Kasumi-1 (cell line): ENCODE results near the gene CNTLN.
A peak's percentile ranks its signal among the peaks of the same experiment; 100 is the strongest.
"Not testable (repeated sequence)": the region's sequence is repeated elsewhere in the genome, so short reads cannot be mapped to it uniquely, and the experiment has no call there.

Experiments used
- DNase-seq, 2 experiments: peaks; one replicate each; lab custom pipeline; 2025; lab: John Stamatoyannopoulos, UW

Gene CNTLN

DNA sequence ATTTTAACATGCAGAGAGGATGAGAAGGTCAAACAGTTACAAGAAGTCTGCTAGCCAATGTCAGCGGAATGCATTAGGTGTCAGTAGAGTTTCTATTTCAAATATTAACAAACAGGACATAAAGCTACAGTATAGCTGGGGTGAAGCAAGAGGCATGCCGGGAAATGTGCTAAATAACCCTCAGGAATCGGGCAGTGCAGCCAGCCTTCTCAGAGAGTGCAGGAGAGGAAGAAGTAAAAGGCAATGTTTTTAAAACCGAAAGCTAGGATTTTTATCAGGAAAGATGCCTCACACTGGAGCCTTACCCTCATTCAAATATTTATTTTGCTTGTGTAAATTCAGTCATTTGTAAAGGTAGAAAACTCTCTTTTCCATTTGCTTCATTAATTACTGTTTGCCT lies 384.9 kb downstream of the CNTLN start:
- no peak for DNase-seq

DNA sequence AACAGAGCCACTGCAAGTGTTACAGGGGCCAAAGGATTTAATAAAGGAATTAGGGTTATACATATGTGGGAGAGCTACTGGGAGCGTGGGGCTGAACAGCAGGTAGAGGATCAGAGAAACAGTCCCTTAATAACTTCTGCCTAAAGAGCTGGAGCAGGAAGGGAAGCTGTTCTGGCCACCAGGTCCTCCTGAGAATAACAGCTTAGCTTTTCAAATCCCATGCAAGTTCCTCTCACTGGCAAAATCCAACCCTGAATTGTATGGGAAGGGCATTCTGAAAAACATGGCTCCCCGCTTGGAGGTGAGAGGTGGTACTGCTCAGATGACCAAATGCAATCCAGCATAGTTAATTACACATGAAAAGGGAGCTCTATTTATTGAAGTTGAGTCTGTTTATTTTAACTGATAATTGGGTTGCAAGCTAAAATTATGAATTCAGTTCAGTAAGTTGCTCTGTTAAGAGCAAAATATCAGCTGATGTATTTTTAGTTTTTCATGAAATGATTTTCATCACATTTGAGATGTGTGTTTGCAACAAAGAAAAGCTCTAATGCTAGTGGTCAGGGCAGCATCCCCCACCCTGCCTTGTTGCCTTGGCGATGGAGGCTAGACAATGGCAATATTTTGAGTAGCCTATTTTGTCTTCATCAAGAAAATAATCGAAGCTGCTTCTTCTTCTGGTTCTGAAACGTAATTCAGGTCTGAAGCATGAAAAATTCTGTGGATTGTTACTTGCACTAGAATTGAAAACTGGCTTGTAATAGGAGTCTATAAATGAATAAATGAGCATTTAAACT lies 385.6 kb downstream of the CNTLN start:
- DNase-seq: no peak

DNA sequence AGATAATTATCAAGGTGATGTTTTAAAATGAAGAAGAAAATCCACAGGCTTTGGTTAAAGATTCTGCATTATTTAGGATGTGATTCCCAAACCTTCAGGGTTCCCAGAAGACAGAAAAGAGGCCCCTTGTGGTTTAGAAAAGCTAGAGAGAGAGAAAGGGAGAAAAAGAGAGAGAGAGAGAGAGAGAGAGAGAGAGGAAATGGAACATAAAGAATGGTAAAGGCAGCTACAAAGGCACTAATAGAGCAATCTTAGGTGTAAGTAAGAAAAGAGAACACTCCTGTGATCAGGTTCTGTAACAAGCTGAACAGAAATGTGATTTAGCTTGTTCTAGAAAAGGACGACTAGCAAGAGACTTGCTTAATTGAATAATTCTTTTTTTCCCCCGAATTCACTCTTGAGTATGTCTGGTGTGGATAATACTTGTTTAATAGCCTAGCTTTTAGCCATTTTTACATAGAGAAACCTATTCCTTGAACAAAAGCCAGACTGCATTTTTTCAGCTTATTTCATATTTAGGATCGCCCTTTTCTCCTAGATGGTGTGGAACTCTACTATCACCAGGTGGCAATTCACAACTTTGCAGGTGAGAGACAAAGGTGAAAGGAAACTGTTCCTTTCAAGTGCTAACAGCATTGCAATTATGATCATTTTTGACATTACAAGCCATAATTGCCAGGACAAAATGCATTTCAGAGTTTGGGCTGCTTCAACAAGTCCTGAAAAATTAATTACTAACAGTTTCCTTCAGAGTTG lies 386.4 kb downstream of the CNTLN start:
- no peak for DNase-seq

DNA sequence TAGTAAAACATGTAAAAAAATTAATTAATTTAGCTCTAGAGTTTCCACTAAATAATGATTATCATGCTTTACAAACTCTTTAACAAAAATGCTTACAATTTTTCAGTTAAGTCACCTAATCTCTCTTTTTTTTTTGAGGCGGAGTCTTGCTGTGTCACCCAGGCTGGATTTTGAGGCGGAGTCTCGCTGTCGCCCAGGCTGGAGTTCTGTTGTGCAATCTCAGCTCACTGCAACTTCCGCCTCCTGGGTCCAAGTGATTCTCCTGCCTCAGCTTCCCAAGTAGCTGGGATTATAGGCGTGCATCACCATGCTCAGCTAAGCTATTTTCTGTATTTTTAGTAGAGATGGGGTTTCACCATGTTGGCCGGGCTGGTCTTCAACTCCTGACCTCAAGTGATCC lies 391.9 kb downstream of the CNTLN start:
- DNase-seq: not testable (repeated sequence)

DNA sequence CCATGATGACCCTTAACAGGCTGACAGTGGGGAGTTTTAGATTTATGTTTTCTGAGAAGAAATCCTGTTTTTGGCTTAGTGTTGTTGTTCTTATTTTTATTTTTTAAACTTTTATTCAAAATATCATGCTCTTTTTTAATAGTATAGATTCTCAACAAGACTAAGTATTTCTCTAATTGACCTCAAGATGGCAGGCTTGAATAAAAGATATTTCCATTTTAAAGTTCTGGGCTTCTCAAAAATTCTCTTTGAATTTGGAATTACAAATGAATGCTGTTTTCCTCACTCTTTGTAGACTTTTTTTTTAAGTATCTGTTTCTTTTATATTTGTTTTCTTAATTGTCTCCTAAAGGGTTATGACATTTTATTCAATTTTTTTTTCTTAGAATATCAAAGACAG lies 394.0 kb downstream of the CNTLN start:
- peak; percentile 1 to 29 for DNase-seq

DNA sequence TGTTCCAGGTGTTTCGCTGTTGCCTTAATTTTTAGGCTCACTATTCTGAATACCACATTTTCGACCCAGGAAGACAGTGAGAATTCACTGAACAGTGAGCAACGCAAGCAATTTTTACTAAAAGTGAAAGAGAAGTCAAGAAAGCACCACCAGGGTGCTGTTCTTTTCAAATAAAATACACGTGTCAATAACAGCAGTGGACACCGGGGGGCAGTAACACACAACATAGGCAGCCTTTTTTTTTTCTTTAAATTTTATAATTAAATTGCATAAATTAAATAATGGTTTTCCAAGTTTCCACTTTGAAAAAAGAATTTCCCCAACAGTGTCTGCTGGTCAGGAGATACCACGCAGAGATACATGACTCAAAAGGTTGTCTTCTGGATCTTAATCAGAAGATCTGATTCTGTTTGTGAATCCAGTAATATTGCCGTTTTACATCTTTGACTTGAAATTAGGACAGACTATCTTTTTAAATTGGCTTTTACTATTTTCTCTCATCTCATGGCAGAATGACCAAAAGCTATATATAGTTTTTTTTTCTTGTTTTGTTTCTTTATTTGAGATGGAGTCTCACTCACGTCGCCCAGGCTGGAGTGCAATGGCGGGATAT lies 396.9 kb downstream of the CNTLN start:
- peak; percentile 30 to 42 for DNase-seq

DNA sequence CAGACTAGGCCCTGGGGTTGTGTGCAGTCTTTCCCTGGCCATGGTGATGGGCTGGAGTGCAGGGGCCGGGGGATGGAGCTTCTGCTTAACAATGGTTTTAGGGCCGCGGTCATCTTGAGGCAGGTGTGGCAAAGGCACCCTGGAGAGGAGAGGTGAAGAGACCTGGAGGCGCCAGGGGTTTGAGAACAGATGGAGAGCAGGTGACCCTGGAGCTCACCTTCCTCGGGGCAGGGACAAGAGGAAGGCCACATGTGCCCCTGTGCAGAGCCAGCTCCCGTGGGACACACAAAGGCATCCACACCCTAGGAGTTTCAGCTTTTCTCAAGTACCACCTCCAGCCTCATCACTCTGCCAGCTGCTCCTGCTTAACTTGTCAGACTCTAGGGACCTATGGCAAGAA lies 397.6 kb downstream of the CNTLN start:
- DNase-seq: no peak

DNA sequence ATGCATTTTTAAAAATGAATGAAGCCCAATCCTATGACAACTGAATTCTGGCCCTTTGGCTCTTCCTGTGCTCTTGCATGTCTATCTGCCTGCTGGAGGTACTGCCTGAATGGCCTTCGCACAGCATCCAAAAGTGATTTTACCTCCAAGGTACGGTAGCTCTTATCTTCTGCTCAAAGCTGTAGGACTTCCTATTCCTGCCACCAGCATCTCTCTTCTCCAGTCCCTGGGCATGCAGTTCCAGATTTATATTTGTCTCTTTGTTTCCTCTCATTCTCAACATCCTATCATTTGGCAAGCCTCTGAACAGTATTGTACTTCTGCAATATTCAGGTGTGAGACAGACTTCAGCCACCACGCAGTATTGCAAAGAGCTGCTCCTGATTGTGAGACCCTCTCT lies 400.3 kb downstream of the CNTLN start:
- DNase-seq: no peak

DNA sequence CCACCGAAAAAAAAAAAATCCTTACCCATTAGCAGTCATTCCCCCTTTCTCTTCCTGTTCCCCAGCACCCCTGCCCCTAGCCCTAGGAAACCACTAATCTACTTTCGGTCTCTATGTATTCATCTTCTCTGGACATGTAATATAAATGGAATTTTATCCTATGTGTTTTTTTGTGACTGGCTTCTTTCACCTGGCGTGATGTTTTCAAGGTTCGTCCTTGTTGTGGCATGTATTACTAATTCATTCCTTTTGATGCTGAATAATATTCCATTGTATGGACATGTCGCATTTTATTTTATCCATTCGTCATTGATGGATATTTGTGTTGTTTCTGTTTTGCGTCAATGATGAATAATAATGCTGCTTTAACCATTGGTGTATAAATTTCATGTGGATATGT lies 401.2 kb downstream of the CNTLN start:
- no peak for DNase-seq

DNA sequence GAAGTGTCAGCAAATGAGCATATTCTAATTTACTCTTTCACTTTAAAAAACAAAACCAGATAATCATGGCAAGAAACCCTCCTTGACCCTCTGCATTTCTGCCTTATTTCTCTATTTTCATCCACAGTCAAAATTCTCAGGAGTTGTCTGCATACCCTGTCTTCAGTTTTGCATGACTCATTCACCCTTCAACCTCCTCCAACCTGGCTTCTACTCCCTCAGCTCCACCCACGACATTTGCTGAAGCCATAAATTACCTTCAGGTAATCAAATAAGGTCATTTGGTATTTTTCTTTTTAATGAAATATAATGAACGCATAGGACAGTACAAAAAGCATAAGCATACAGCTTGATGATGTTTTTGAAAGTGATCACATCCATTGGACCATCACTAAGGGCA lies 416.2 kb downstream of the CNTLN start:
- no peak for DNase-seq
